WERI-Rb-1 (cell line): ENCODE results near the gene DENND1A.

ENCODE experiments used
- DNase-seq: peaks from one replicate; pipeline ENCODE4 v3.0.0-alpha.2; 2020
- H3K27ac ChIP-seq: fragments of 250-450 bp; sonication (Bioruptor Pico); 2 replicates; pipeline ENCODE4 v1.5.1; 2020; ENCODE audit warnings: mild to moderate bottlenecking, moderate library complexity
- H3K27me3 ChIP-seq: fragments of 250-450 bp; sonication (Bioruptor Pico); 2 replicates; pipeline ENCODE4 v1.5.1; 2021; ENCODE audit warnings: mild to moderate bottlenecking, low read depth, moderate library complexity; ENCODE audit not compliant: insufficient read depth, severe bottlenecking
- H3K36me3 ChIP-seq: fragments of 250-450 bp; sonication (Bioruptor Pico); 2 replicates; pipeline ENCODE4 v1.5.1; 2020; ENCODE audit warnings: mild to moderate bottlenecking, moderate library complexity
- H3K4me3 ChIP-seq: 2 replicates; pipeline ENCODE4 v1.5.1; 2011; ENCODE audit warnings: low read depth, mild to moderate bottlenecking, control low read depth, low read length
- H3K9me3 ChIP-seq: fragments of 250-450 bp; sonication (Bioruptor Pico); 2 replicates; pipeline ENCODE4 v1.5.1; 2021; ENCODE audit warnings: mild to moderate bottlenecking, moderate library complexity; ENCODE audit not compliant: severe bottlenecking
- CTCF ChIP-seq: IDR thresholded peaks from 2 replicates; pipeline ENCODE4 v1.5.1; 2011; ENCODE audit warnings: low read depth, mild to moderate bottlenecking, control low read depth, inconsistent platforms, low read length

Gene DENND1A

DNA sequence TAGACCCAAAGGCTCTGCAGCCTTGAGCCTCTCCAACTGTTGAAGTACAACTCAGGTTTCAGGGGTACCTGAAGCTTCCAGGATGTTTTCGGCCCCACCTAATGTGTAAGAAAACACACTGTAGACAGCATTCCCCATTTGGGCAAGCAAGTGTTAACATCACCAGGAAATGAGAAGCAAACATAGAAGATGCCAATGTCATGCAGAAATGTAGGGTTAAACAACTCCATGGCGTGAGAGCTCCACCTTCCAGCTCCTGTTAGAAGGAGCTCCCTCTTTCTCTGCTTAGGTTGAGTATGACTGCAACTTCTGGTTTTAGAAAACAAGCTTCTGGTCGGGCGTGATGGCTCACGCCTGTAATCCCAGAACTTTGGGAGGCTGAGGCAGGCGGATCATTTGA is 31.0 kb upstream of the DENND1A start:
- no peak for DNase-seq
- Histone ChIP-seq H3K4me3 (no peak overlapping the region), H3K9me3 (no peaks in the 10 kb centered on the region), H3K27me3 (no peaks in the 10 kb centered on the region), H3K36me3 (no peaks in the 10 kb centered on the region), H3K27ac (no peak overlapping the region)
- 0 out of 2 replicates have a peak, but pooled peaks have one; percentile 1 for TF ChIP-seq CTCF

- Histone ChIP-seq H3K9me3 (no peaks in the 10 kb centered on the region), H3K27ac (no peak overlapping the region), H3K36me3 (no peaks in the 10 kb centered on the region), H3K27me3 (no peaks in the 10 kb centered on the region), H3K4me3 (no peak overlapping the region)
- no peak for DNase-seq
- TF ChIP-seq CTCF, result peak; percentile 34; the same call in 1 of the 2 replicates
These were observed 30.4 kb upstream of the DENND1A start for GRCh38 chr9:123960366-123960765.

- Histone ChIP-seq H3K4me3 (no peak overlapping the region), H3K27ac (no peak overlapping the region), H3K36me3 (no peaks in the 10 kb centered on the region), H3K27me3 (no peaks in the 10 kb centered on the region), H3K9me3 (no peaks in the 10 kb centered on the region)
- TF ChIP-seq CTCF, result no peak
- DNase-seq, result no peak
These were observed 29.9 kb upstream of the DENND1A start for GRCh38 chr9:123959787-123960186.

- Histone ChIP-seq H3K9me3 (no peaks in the 10 kb centered on the region), H3K27ac (no peak overlapping the region), H3K4me3 (no peak overlapping the region), H3K36me3 (no peaks in the 10 kb centered on the region), H3K27me3 (no peaks in the 10 kb centered on the region)
- no peak for DNase-seq
- no peak for TF ChIP-seq CTCF
These were observed 27.8 kb upstream of the DENND1A start for GRCh38 chr9:123957731-123958130.

GRCh38 chr9:123957168-123957721 is 27.3 kb upstream of the DENND1A start:
- no peaks in the 10 kb centered on the region for H3K9me3 ChIP-seq
- H3K27me3 ChIP-seq, result no peaks in the 10 kb centered on the region
- H3K4me3 ChIP-seq, result no peak overlapping the region
- H3K27ac ChIP-seq, result no peak overlapping the region
- no peak for TF ChIP-seq CTCF
- H3K36me3 ChIP-seq, result no peaks in the 10 kb centered on the region
- peak; percentile 62 for DNase-seq

- no peaks in the 10 kb centered on the region for H3K36me3 ChIP-seq
- no peak overlapping the region for H3K27ac ChIP-seq
- H3K4me3 ChIP-seq, result no peak overlapping the region
- no peak for DNase-seq
- no peak for TF ChIP-seq CTCF
- no peaks in the 10 kb centered on the region for H3K9me3 ChIP-seq
- no peaks in the 10 kb centered on the region for H3K27me3 ChIP-seq
These were observed 25.7 kb upstream of the DENND1A start for GRCh38 chr9:123955637-123956036.
